Calu3 (cell line): ENCODE results near the gene ARID1B. TPM values are rescaled to one million over a fixed set of nuclear protein-coding genes. Genes with fewer than 3 reads are reported as not detected.
A peak's percentile ranks its signal among the peaks of the same experiment; 100 is the strongest.

Experiments
- BruUV-seq: library from RNA; stranded (reverse); fragments of 400-500 nt; replicated peaks from 2 replicates; lab custom pipeline; 2021; lab: Mats Ljungman, UMichigan
- CTCF ChIA-PET: fragments of 300-600 bp; sonication (Branson Sonifier 250); formaldehyde crosslinking; loops from one replicate; lab custom pipeline; 2022; ENCODE audit warnings: antibody characterized with exemption; lab: Charles Lee
- DNase-seq: peaks from one replicate; pipeline ENCODE4 v3.0.0; 2022
- H3K27ac Mint-ChIP-seq: one replicate; pipeline ENCODE4 v1.8.0; 2022; ENCODE audit warnings: mixed read lengths; ENCODE audit not compliant: unreplicated experiment
- H3K27me3 Mint-ChIP-seq: one replicate; pipeline ENCODE4 v1.8.0; 2022; ENCODE audit warnings: mixed read lengths; ENCODE audit not compliant: unreplicated experiment
- H3K36me3 Mint-ChIP-seq: one replicate; pipeline ENCODE4 v1.8.0; 2022; ENCODE audit warnings: mild to moderate bottlenecking, moderate library complexity, mixed read lengths; ENCODE audit not compliant: insufficient read depth, unreplicated experiment
- H3K4me1 Mint-ChIP-seq: one replicate; pipeline ENCODE4 v1.8.0; 2022; ENCODE audit warnings: mild to moderate bottlenecking, low read depth, mixed read lengths; ENCODE audit not compliant: unreplicated experiment
- H3K4me3 Mint-ChIP-seq: one replicate; pipeline ENCODE4 v1.8.0; 2022; ENCODE audit warnings: mild to moderate bottlenecking, low read depth, moderate library complexity, mixed read lengths; ENCODE audit not compliant: unreplicated experiment
- H3K9me3 Mint-ChIP-seq: one replicate; pipeline ENCODE4 v1.8.0; 2022; ENCODE audit warnings: low read depth, mixed read lengths; ENCODE audit not compliant: unreplicated experiment
- CTCF ChIP-seq: fragments of 200-600 bp; IDR thresholded peaks from one replicate; pipeline ENCODE4 v1.8.0; 2022; ENCODE audit warnings: antibody characterized with exemption; ENCODE audit not compliant: unreplicated experiment
- intact Hi-C: fragments of 100-400 bp; cut with micrococcal nuclease; formaldehyde crosslinking; loops from one replicate; pipeline ENCODE4 v1.10.0; 2022; ENCODE audit not compliant: unreplicated experiment
- total RNA-seq: library from RNA; stranded (reverse); gene quantifications from 2 replicates; pipeline ENCODE4 v1.2.3, GENCODE V29; 2022

Gene ARID1B
- total RNA-seq, 1 experiment from 2014 or later = 53.5 TPM

GRCh38 chr6:156988276-156989158 is 211.3 kb downstream of the ARID1B start:
- CTCF ChIA-PET = no interaction called here
- Mint-ChIP-seq H3K9me3 (no peaks in the 10 kb centered on the region), H3K4me3 (no peak overlapping the region), H3K4me1 (peaks cover 29% of the 10 kb centered on the region), H3K36me3 (no peaks in the 10 kb centered on the region), H3K27ac (no peak overlapping the region), H3K27me3 (no peaks in the 10 kb centered on the region)
- TF ChIP-seq CTCF = no peak
- no TSS peak for BruUV-seq
- no peak for DNase-seq
- intact Hi-C loops = no loop called here

- no peak overlapping the region for H3K4me3 Mint-ChIP-seq
- no peaks in the 10 kb centered on the region for H3K27me3 Mint-ChIP-seq
- no peak overlapping the region for H3K27ac Mint-ChIP-seq
- H3K9me3 Mint-ChIP-seq = no peaks in the 10 kb centered on the region
- peaks cover 22% of the 10 kb centered on the region for H3K4me1 Mint-ChIP-seq
- H3K36me3 Mint-ChIP-seq = no peaks in the 10 kb centered on the region
- DNase-seq = no peak
- intact Hi-C loops = no loop called here
- BruUV-seq = no TSS peak
- CTCF ChIA-PET = no interaction called here
- TF ChIP-seq CTCF = no peak
These were observed 212.1 kb downstream of the ARID1B start for GRCh38 chr6:156989159-156989806.

GRCh38 chr6:156992020-156992804 is 215.0 kb downstream of the ARID1B start:
- CTCF ChIA-PET = interaction anchor here (0.7 to 1.0 kb wide), 2 partner anchors 12 to 1449 kb away, joined by 3 read pairs; no protein-coding TSS in a partner anchor
- DNase-seq = peak; percentile 4
- H3K27me3 Mint-ChIP-seq = no peaks in the 10 kb centered on the region
- H3K4me3 Mint-ChIP-seq = peak overlapping the region; percentile 56
- H3K36me3 Mint-ChIP-seq = no peaks in the 10 kb centered on the region
- intact Hi-C loops = no loop called here
- BruUV-seq = no TSS peak
- peak overlapping the region; percentile 70 for H3K27ac Mint-ChIP-seq
- peaks cover 25% of the 10 kb centered on the region for H3K4me1 Mint-ChIP-seq
- no peaks in the 10 kb centered on the region for H3K9me3 Mint-ChIP-seq
- TF ChIP-seq CTCF = no peak

- H3K36me3 Mint-ChIP-seq = no peaks in the 10 kb centered on the region
- TF ChIP-seq CTCF = no peak
- intact Hi-C loops = no loop called here
- H3K27me3 Mint-ChIP-seq = no peaks in the 10 kb centered on the region
- no peaks in the 10 kb centered on the region for H3K9me3 Mint-ChIP-seq
- H3K4me3 Mint-ChIP-seq = no peak overlapping the region
- peaks cover 17% of the 10 kb centered on the region for H3K4me1 Mint-ChIP-seq
- no TSS peak for BruUV-seq
- CTCF ChIA-PET = no interaction called here
- no peak overlapping the region for H3K27ac Mint-ChIP-seq
- DNase-seq = no peak
These were observed 216.5 kb downstream of the ARID1B start for GRCh38 chr6:156993713-156994112.
